ENCODE results near the gene MBD3. TPM values are rescaled to one million over a fixed set of nuclear protein-coding genes. Genes with fewer than 3 reads are reported as not detected.

The MBD3 gene
- total and polyA plus RNA-seq, 2 experiments from 2014 or later, result 27.6 to 118 TPM

DNA sequence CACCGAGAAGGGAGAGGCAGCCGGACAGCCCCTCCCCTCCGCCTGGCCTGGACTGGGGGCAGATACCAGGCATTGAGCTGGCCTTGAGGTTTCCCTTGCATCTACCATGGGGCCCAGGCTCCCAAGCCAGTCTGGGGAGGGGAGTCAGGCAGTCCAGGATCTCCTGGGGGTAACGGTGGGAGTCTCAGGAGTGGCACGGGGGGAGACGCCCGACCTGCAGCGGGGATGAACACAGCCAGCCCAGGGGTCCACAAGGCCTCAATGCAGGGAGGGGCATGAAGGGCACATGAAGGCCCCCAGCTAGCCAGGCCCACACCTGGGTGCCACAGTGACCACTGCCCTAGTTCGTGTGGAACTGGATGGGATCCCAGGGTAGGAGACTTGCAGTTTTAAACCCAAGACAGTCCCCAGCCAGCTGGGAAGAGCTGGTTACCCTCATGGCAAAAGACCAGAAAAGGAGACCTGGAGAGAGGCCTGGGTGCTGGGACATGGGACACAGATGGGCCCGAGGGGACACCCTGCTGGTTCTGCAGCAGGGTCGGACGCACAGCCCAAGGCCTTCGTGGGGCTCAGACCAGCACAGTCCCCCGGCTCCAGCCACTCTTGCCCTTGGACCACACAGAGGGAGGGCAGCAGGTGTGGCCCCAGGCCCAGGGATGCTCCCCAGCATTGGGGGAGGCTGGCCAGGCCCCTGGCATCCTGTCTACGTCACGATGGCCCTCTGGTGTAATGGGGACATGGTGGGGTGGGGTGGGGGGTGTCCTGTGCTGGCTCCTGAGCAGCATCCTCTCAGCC, 17.2 kb upstream of the MBD3 start (continued):
- TF ChIP-seq, protein P1, sequence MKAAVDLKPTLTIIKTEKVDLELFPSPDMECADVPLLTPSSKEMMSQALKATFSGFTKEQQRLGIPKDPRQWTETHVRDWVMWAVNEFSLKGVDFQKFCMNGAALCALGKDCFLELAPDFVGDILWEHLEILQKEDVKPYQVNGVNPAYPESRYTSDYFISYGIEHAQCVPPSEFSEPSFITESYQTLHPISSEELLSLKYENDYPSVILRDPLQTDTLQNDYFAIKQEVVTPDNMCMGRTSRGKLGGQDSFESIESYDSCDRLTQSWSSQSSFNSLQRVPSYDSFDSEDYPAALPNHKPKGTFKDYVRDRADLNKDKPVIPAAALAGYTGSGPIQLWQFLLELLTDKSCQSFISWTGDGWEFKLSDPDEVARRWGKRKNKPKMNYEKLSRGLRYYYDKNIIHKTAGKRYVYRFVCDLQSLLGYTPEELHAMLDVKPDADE (IDR thresholded peaks at IDR 0.05), result no peak
- TF ChIP-seq POLR2AphosphoS5 (IDR thresholded peaks at IDR 0.05; ENCODE audit: low read depth) (no peak), CREB1 (CRISPR knock-in tag; IDR thresholded peaks at IDR 0.05; ENCODE audit: low read depth) (no peak), JUNB (IDR thresholded peaks at IDR 0.05; ENCODE audit: unreplicated experiment) (no peak), ZNF114 (CRISPR knock-in tag; IDR thresholded peaks at IDR 0.05) (no peak), EZH2phosphoT487 (IDR thresholded peaks at IDR 0.05; ENCODE audit: unreplicated experiment) (no peak)

DNA sequence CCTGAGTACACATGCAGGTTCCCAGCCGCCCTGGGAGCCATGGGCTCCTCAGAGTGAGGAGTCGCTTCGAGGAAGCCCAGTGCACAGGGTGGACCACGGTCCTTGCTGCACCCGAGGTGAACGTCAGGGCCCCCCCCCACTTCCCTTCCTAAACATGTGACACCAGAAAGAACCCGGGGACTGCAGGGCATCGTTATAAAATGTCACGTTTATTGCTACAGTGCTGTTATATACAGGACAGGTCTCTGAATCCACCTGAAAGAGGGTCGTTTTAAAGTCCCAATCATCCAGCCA, 16.4 kb upstream of the MBD3 start:
- Histone ChIP-seq H3K79me2 (replicated peaks; ENCODE audit: insufficient read depth) (peaks cover 12% of the 10 kb centered on the region), H4K20me1 (replicated peaks; ENCODE audit: insufficient read depth) (peaks cover 2% of the 10 kb centered on the region), H3K36me3 (ENCODE audit: insufficient read depth) (no peaks in the 10 kb centered on the region; the same call in 1 of the 2 replicates), H3K4me1 (ENCODE audit: insufficient read depth) (peaks cover 8% of the 10 kb centered on the region), H3K4me3 (no peak overlapping the region), H3K4me2 (no peak overlapping the region), H2AFZ (no peak overlapping the region), H3K27ac (ENCODE audit: low read depth) (0 out of 2 replicates have a peak overlapping the region, but pooled peaks have one; percentile 55), H3F3A (replicated peaks; ENCODE audit: low read depth) (peaks cover 35% of the 10 kb centered on the region), H3K9me2 (ENCODE audit: insufficient read depth) (no peaks in the 10 kb centered on the region), H3K27me3 (ENCODE audit: insufficient read depth) (no peaks in the 10 kb centered on the region)
- no peak overlapping the region for H3K4me3 Mint-ChIP-seq
- DNase-seq (ENCODE audit: low spot score) (peak; percentile 36), ATAC-seq (no peak; the same call in 2 of the 3 replicates)
- no peaks in the 10 kb centered on the region for H3K9me3 Mint-ChIP-seq
- peaks cover 43% of the 10 kb centered on the region for H3K36me3 Mint-ChIP-seq (ENCODE audit: low read depth)
- H3K27ac Mint-ChIP-seq, result no peak overlapping the region
- H3K4me1 Mint-ChIP-seq, result 0 out of 3 replicates have a peak, but pooled peaks cover 9% of the 10 kb centered on the region
- H3K27me3 Mint-ChIP-seq (ENCODE audit: insufficient read depth, low read depth, poor library complexity), result peaks cover 31% of the 10 kb centered on the region
- TF ChIP-seq EZH2phosphoT487 (IDR thresholded peaks at IDR 0.05; ENCODE audit: unreplicated experiment), result no peak
- TF ChIP-seq CREB1 (CRISPR knock-in tag; IDR thresholded peaks at IDR 0.05; ENCODE audit: low read depth), result no peak
- no peak for TF ChIP-seq EZH2 (IDR thresholded peaks at IDR 0.05; ENCODE audit: low read depth, unreplicated experiment)
- no peak for TF ChIP-seq ZNF114 (CRISPR knock-in tag; IDR thresholded peaks at IDR 0.05)
- TF ChIP-seq, protein P2, sequence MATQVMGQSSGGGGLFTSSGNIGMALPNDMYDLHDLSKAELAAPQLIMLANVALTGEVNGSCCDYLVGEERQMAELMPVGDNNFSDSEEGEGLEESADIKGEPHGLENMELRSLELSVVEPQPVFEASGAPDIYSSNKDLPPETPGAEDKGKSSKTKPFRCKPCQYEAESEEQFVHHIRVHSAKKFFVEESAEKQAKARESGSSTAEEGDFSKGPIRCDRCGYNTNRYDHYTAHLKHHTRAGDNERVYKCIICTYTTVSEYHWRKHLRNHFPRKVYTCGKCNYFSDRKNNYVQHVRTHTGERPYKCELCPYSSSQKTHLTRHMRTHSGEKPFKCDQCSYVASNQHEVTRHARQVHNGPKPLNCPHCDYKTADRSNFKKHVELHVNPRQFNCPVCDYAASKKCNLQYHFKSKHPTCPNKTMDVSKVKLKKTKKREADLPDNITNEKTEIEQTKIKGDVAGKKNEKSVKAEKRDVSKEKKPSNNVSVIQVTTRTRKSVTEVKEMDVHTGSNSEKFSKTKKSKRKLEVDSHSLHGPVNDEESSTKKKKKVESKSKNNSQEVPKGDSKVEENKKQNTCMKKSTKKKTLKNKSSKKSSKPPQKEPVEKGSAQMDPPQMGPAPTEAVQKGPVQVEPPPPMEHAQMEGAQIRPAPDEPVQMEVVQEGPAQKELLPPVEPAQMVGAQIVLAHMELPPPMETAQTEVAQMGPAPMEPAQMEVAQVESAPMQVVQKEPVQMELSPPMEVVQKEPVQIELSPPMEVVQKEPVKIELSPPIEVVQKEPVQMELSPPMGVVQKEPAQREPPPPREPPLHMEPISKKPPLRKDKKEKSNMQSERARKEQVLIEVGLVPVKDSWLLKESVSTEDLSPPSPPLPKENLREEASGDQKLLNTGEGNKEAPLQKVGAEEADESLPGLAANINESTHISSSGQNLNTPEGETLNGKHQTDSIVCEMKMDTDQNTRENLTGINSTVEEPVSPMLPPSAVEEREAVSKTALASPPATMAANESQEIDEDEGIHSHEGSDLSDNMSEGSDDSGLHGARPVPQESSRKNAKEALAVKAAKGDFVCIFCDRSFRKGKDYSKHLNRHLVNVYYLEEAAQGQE (IDR thresholded peaks at IDR 0.05; ENCODE audit: unreplicated experiment), result no peak
- no peak for TF ChIP-seq POLR2AphosphoS5 (IDR thresholded peaks at IDR 0.05; ENCODE audit: low read depth)
- no peak for TF ChIP-seq NANOG (IDR thresholded peaks at IDR 0.05; ENCODE audit: borderline replicate concordance)
- TF ChIP-seq, protein P3, sequence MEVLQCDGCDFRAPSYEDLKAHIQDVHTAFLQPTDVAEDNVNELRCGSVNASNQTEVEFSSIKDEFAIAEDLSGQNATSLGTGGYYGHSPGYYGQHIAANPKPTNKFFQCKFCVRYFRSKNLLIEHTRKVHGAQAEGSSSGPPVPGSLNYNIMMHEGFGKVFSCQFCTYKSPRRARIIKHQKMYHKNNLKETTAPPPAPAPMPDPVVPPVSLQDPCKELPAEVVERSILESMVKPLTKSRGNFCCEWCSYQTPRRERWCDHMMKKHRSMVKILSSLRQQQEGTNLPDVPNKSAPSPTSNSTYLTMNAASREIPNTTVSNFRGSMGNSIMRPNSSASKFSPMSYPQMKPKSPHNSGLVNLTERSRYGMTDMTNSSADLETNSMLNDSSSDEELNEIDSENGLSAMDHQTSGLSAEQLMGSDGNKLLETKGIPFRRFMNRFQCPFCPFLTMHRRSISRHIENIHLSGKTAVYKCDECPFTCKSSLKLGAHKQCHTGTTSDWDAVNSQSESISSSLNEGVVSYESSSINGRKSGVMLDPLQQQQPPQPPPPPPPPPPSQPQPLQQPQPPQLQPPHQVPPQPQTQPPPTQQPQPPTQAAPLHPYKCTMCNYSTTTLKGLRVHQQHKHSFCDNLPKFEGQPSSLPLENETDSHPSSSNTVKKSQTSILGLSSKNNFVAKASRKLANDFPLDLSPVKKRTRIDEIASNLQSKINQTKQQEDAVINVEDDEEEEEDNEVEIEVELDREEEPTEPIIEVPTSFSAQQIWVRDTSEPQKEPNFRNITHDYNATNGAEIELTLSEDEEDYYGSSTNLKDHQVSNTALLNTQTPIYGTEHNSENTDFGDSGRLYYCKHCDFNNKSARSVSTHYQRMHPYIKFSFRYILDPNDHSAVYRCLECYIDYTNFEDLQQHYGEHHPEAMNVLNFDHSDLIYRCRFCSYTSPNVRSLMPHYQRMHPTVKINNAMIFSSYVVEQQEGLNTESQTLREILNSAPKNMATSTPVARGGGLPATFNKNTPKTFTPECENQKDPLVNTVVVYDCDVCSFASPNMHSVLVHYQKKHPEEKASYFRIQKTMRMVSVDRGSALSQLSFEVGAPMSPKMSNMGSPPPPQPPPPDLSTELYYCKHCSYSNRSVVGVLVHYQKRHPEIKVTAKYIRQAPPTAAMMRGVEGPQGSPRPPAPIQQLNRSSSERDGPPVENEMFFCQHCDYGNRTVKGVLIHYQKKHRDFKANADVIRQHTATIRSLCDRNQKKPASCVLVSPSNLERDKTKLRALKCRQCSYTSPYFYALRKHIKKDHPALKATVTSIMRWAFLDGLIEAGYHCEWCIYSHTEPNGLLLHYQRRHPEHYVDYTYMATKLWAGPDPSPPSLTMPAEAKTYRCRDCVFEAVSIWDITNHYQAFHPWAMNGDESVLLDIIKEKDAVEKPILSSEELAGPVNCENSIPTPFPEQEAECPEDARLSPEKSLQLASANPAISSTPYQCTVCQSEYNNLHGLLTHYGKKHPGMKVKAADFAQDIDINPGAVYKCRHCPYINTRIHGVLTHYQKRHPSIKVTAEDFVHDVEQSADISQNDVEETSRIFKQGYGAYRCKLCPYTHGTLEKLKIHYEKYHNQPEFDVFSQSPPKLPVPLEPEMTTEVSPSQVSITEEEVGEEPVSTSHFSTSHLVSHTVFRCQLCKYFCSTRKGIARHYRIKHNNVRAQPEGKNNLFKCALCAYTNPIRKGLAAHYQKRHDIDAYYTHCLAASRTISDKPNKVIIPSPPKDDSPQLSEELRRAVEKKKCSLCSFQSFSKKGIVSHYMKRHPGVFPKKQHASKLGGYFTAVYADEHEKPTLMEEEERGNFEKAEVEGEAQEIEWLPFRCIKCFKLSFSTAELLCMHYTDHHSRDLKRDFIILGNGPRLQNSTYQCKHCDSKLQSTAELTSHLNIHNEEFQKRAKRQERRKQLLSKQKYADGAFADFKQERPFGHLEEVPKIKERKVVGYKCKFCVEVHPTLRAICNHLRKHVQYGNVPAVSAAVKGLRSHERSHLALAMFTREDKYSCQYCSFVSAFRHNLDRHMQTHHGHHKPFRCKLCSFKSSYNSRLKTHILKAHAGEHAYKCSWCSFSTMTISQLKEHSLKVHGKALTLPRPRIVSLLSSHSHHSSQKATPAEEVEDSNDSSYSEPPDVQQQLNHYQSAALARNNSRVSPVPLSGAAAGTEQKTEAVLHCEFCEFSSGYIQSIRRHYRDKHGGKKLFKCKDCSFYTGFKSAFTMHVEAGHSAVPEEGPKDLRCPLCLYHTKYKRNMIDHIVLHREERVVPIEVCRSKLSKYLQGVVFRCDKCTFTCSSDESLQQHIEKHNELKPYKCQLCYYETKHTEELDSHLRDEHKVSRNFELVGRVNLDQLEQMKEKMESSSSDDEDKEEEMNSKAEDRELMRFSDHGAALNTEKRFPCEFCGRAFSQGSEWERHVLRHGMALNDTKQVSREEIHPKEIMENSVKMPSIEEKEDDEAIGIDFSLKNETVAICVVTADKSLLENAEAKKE (CRISPR knock-in tag; IDR thresholded peaks at IDR 0.05), result no peak
- TF ChIP-seq JUNB (IDR thresholded peaks at IDR 0.05; ENCODE audit: unreplicated experiment), result no peak
- TF ChIP-seq, protein P4, sequence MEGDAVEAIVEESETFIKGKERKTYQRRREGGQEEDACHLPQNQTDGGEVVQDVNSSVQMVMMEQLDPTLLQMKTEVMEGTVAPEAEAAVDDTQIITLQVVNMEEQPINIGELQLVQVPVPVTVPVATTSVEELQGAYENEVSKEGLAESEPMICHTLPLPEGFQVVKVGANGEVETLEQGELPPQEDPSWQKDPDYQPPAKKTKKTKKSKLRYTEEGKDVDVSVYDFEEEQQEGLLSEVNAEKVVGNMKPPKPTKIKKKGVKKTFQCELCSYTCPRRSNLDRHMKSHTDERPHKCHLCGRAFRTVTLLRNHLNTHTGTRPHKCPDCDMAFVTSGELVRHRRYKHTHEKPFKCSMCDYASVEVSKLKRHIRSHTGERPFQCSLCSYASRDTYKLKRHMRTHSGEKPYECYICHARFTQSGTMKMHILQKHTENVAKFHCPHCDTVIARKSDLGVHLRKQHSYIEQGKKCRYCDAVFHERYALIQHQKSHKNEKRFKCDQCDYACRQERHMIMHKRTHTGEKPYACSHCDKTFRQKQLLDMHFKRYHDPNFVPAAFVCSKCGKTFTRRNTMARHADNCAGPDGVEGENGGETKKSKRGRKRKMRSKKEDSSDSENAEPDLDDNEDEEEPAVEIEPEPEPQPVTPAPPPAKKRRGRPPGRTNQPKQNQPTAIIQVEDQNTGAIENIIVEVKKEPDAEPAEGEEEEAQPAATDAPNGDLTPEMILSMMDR (conservative IDR thresholded peaks at IDR 0.05; ENCODE audit: low read depth in 2 of 2), result no peak
